ENCODE data around the gene CLEC6A.
"Not testable (repeated sequence)": the region's sequence is repeated elsewhere in the genome, so short reads cannot be mapped to it uniquely, and the experiment has no call there.

The CLEC6A gene

DNA sequence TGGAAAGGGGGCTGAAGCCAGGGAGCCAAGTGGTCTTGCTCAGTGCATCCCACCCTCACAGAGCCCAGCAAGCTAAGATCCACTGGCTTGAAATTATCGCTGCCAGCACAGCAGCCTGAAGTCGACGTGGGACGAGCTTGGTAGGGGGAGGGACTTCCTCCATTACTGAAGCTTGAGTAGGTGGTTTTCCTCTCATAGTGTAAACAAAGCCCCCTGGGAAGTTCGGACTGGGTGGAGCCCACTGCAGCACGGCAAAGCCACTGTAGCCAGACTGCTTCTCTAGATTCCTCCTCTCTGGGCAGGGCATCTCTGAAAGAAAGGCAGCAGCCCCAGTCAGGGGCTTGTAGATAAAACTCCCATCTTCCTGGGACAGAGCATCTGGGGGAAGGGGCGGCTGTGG is 40.3 kb downstream of the CLEC6A start:
- DNase-seq: not testable (repeated sequence)

DNA sequence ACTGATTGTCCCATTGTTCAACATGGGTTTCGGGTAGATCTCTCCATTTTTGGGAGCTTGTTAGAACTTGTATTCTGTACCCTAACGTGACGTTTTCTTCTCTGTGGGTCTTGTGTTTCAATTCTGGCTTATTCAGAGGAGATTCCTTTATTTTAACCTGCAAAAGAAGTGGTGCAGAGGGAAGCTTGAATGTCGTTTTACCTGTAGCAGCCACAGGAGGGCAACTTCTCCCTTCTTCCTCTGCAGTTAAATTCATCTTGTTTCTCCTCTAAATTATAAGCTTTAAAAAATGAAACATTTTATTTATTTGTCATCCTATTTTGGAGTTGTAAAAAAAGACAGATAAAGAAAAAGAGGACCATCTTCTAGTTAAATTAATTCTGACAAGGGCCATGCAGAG is 43.9 kb downstream of the CLEC6A start:
- no peak for DNase-seq

DNA sequence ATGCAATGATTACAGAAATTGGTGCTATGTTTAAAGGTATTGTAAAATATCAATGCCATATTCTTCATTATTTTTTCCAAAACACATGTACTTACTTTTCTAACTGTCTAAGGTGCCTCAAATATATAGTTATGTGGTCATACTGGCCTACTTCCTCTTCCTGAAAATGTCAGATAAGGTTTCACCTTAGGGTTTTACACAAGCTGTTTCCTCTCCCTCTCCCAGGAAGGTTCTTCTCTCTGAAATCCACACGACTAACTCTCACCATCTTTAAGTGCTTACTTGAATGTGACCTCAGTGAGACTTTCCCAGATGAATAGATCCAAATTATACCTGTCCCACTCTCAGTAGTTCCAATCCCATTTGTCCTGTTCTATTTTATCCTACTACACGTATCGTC is 46.0 kb downstream of the CLEC6A start:
- no peak for DNase-seq

DNA sequence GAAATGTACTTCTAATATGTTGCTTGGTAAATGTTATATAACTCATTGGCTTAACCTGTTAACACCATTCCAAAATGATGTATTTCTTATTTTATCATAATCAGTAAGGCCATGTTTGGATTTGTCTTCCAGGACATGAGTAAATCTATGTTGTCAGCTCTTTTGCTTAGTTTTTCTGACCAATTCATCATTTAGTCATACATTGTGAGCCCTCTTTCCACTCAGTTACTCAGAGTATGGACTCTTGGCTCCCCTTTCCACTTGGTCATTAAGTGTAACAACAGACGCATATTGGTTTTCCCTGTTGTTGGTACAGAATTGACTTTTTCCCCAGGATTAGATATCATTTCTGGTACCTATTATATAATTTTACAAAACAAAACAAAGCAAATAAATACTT is 48.6 kb downstream of the CLEC6A start:
- no peak for DNase-seq

DNA sequence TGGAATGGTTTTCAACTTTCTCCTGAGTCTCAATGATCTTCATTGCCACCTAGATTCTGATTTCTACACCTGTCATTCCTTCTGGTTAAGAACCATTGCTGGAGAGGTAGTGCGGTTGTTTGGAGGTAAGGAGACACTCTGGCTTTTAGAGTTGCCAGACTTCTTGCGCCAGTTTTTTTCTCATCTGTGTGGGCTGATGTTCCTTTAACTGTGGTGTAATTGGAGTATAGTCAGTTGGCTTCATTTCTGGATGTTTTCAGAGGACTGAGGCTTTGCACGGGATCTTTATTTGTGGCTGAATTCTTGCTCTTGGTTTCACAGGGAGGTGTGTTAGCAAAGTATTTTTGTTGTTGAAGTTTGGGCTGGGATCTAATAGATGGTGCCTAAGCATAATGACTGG is 51.8 kb downstream of the CLEC6A start:
- no peak for DNase-seq

DNA sequence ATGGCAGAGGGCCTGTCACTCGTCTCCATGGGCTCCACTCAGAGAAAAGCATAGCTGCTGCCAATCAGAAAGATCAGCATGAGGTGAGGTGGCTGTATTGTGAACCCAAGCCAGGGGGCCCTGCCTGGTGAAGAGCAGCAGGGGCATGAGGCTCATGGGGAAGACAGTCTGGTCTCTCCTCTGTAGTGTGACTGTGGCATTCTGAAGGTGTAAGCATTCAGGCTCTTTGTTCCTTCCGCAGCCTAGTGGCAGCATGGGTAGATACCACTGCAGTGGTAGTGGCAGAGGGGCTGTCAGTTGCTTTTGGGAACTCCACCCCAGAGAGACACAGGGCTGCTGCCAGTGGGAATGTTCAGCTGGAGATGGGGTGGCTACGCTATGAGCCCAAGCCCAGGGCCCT is 52.5 kb downstream of the CLEC6A start:
- no peak for DNase-seq

DNA sequence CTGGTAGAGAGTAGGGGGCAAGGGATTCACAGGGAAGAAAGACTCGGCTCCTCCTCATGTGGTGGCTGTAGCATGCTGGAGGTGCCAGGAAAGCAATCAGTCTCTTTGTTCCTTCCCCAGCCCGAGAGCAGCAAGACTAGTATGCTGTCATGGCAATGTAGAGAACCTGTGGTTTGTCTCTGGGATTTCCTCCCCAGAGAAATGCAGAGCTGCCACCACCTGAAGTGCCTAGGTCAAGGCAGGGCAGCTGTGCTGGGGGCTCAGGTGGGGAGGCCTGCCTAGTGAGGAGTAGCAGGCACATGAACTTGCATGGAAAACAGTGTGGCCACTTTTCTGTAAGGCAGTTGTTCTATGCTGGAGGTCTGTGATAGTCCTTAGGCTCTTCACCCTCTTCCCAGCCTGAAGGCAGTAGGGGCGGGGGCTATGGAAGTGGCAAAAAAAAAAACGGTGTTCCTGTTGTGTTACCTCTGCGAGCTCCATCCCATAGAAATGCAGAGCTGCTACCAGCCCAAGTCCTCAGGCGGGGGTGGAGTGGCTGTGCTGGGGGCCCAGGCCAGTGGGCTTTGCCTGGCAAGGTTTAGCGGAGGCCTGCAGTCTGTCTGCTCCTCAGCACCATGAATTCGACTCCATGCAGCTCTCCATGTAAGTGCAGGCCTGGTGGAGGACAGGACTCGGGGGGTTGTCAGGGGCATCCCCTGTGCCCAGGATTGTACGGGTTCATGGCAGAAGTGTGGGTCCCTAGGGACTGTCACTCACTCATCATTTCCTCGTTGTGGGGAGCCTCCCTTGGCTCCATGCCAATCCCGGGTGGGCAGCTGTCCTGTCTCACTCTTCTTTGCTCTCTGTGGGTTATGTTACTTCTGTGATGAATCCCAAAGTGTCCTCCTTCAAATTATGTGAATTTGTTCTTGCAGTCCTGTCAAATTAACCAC is 53.4 kb downstream of the CLEC6A start:
- no peak for DNase-seq

DNA sequence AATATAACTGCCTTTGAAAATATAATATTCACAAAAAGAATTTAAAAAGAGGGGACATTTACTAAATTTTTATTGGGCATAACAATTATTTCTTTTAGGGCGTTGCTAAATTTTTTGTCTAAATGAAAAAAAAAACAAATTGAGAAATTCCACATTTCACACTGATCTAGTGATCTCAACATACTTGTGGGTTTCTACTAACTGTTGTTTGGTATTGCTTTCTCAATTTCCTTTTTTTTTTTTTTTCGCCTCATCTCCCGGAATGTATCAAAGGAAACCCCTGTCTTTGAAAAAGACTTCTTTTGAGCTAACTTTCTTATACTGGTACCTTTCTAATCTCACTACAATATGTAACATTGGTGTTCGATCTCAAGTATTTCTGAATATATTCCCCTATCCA is 57.5 kb downstream of the CLEC6A start, which contains the start of gene CLEC4D:
Gene CLEC4D, plus strand, starts transcription at position 248 of the 400 bp plus-strand sequence. CDS start 230 bp downstream, outside the sequence.
- no peak for DNase-seq

DNA sequence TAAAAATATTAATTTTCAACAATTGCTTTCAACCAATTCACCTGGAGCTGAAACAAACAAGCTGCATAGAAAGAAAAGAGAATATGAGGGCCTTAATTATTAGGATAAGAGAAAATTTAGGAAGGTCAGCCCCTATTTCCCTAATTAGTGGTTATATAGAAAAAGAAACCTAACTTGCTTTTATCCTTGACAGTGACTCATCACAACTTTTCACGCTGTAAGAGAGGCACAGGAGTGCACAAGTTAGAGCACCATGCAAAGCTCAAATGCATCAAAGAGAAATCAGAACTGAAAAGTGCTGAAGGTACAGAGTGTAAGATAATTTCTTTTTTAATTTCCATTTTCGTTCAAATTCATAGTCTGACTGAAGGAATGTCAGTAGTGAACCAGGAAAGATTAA is 62.2 kb downstream of the CLEC6A start:
- DNase-seq: no peak

DNA sequence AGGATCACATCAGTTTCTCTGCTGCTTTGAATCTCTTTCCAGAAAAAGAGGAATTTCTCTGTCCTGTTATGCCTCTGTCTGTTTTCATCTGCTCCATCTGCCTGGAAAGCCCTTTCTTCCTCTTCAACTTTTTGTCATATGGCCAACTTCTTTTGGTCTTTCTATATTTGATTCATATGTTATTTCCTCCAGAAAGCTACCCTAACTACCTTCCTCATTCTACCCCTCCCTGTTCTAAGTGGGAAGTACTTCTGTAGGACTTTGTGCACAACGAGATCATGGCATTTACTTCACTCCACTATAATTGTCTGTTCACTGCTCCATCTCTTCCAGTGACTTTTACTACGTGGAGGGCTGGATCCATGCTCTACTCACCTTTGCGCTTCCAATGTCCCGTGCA is 63.4 kb downstream of the CLEC6A start:
- no peak for DNase-seq

DNA sequence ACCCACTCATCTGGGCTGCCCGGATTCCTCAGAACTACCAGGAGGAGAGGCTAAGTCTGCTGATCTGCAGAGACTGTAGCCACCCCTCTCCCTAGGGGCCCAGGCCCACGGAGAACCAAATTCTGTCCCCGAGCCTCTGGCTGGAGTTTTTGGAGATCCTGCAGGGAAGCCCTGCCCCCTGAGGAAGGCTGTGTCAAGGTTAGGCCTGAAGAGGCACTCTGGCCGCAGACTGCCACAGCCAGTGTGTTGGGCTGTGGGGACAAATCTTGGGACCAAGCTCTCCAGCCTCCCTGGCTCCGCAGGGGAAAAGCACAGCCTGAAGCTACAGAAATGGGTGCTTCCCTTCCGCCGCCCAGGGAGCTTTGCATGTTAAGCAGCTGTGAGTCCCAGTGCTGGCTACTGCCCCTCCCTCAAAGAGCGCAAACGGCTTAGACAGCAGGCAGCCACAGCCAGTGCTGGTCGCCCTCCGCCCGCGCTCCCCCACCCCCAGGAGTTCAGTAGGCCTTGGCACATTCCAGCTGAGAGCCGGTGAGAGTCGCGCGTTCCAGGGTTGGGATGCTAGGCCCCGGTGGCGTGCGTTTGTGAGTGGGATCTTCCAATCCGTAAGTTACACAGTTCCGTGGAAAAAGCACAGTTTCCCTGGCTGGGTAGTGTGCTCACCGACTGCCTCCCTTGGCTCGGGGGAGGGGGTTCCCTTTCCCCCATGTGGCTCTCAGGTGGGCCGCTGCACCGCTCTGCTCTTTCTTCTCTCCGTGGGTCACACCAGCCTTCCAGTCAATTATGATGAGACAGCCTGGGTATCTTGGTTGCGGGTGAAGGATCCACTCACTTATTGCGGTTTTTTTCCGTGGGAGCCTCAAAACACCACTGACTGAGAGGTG is 71.7 kb downstream of the CLEC6A start:
- DNase-seq: no peak

Measured in NCI-H1092 (cell line).